Measurements from ENCODE around the gene NINJ2.
A peak's percentile ranks its signal among the peaks of the same experiment; 100 is the strongest.
"Not testable (repeated sequence)": the region's sequence is repeated elsewhere in the genome, so short reads cannot be mapped to it uniquely, and the experiment has no call there.

NINJ2 gene

GRCh38 chr12:663293-663871 is at the start of gene NINJ2:
Gene NINJ2 (minus strand): TSS chr12:663445. CDS start chr12:663360, 85 bp downstream.
- DNase-seq: peak in 2 of 6 experiments; percentile 21 to 41

GRCh38 chr12:712172-712863 is 49.1 kb upstream of the NINJ2 start:
- no peak for DNase-seq

- DNase-seq: no peak
These were observed 46.3 kb upstream of the NINJ2 start for GRCh38 chr12:709455-710020.

GRCh38 chr12:708084-708483 is 44.8 kb upstream of the NINJ2 start:
- DNase-seq: not testable (repeated sequence)

GRCh38 chr12:704516-705242 is 41.4 kb upstream of the NINJ2 start:
- no peak for DNase-seq

GRCh38 chr12:701896-702539 is 38.8 kb upstream of the NINJ2 start:
- no peak for DNase-seq

- DNase-seq: no peak
These were observed 36.8 kb upstream of the NINJ2 start for GRCh38 chr12:700016-700415.

GRCh38 chr12:698222-698621 is 35.0 kb upstream of the NINJ2 start:
- not testable (repeated sequence) for DNase-seq

GRCh38 chr12:697481-697880 is 34.2 kb upstream of the NINJ2 start:
- DNase-seq: peak in 2 of 6 experiments; percentile 17 to 20

- no peak for DNase-seq
These were observed 31.7 kb upstream of the NINJ2 start for GRCh38 chr12:694734-695503.

- no peak for DNase-seq
These were observed 30.8 kb upstream of the NINJ2 start for GRCh38 chr12:693934-694533.

GRCh38 chr12:692274-692673 is 29.0 kb upstream of the NINJ2 start:
- DNase-seq: no peak

GRCh38 chr12:690466-690865 is 27.2 kb upstream of the NINJ2 start:
- no peak for DNase-seq

GRCh38 chr12:685388-685787 is 22.1 kb upstream of the NINJ2 start:
- peak; percentile 71 to 93 (median 88) for DNase-seq

GRCh38 chr12:684416-684815 is 21.2 kb upstream of the NINJ2 start:
- DNase-seq: no peak

GRCh38 chr12:681568-682256 is 18.5 kb upstream of the NINJ2 start:
- DNase-seq: no peak

- no peak for DNase-seq
These were observed 15.8 kb upstream of the NINJ2 start for GRCh38 chr12:678747-679712.

GRCh38 chr12:675562-675961 is 12.3 kb upstream of the NINJ2 start:
- DNase-seq: no peak

- DNase-seq: peak; percentile 15 to 80 (median 62)
These were observed 11.1 kb upstream of the NINJ2 start for GRCh38 chr12:674272-674781.

GRCh38 chr12:673849-674248 is 10.6 kb upstream of the NINJ2 start:
- no peak for DNase-seq

All from stimulated activated naive CD4-positive, alpha-beta T cell (primary cell).